Gastrocnemius medialis (tissue), 4 donors: ENCODE results near the gene CRYL1. TPM values are rescaled to one million over a fixed set of nuclear protein-coding genes. Genes with fewer than 3 reads are reported as not detected.

Experiments used
- ATAC-seq, 2 donors: fragments of 150-250 bp; one replicate each; pipeline ENCODE4 v1.9.1; 2016
- DNase-seq, 2 donors: peaks; one replicate each; pipeline ENCODE4 v3.0.0-alpha.2; 2019
- H3K27ac ChIP-seq, 4 donors: fragments of 200-600 bp; sonication (generic); 1 replicate in 1 of 4; 2 replicates in 3 of 4; pipeline ENCODE4 v1.5.1; 2016 to 2018; ENCODE audit warnings: mild to moderate bottlenecking in 2 of 4, moderate library complexity in 1 of 4
- H3K27me3 ChIP-seq, 3 donors: fragments of 200-600 bp; sonication (generic) in 2 of 3; 1 replicate in 1 of 3; 2 replicates in 2 of 3; pipeline versions ENCODE4 v1.5.1 to v1.6.0; 2016 to 2019; ENCODE audit warnings: mild to moderate bottlenecking in 1 of 3, moderate library complexity in 1 of 3
- H3K36me3 ChIP-seq, 2 donors: fragments of 200-600 bp; sonication (generic) in 1 of 2; one replicate each; pipeline ENCODE4 v1.5.1; 2017 to 2018
- H3K4me1 ChIP-seq, 2 donors: fragments of 200-600 bp; sonication (generic) in 1 of 2; one replicate each; pipeline ENCODE4 v1.5.1; 2016 to 2017; ENCODE audit warnings: mild to moderate bottlenecking in 2 of 2
- H3K4me3 ChIP-seq, 4 donors: fragments of 200-600 bp; sonication (generic) in 3 of 4; 1 replicate in 1 of 4; 2 replicates in 3 of 4; pipeline ENCODE4 v1.5.1; 2016 to 2019; ENCODE audit warnings: mild to moderate bottlenecking in 2 of 4
- H3K9me3 ChIP-seq, 3 donors: fragments of 200-600 bp; sonication (generic) in 2 of 3; 1 replicate in 1 of 3; 2 replicates in 2 of 3; pipeline ENCODE4 v1.5.1; 2016 to 2019
- POLR2A ChIP-seq, 2 donors: fragments of 450-650 bp; IDR thresholded peaks; one replicate each; pipeline ENCODE4 v1.6.1; 2017; ENCODE audit warnings: antibody characterized with exemption in 2 of 2, mild to moderate bottlenecking in 2 of 2, moderate library complexity in 2 of 2
- in situ Hi-C, 4 donors: fragments of 200-750 bp; cut with MboI; loops; one replicate each; pipeline versions ENCODE4 v1.15.0 to v1.8.0; 2017; ENCODE audit warnings: low sequenced_read_pairs in 4 of 4
- intact Hi-C: fragments of 100-400 bp; cut with DNase I; formaldehyde crosslinking; loops from one replicate; pipeline ENCODE4 v1.15.1; 2023; ENCODE audit warnings: low total_unique reads
- total RNA-seq, 4 donors: library from RNA; depleted of rRNA; stranded (reverse); fragments of >200 nt; gene quantifications; one replicate each; pipeline versions ENCODE4 v1.1.0 to v1.2.3, GENCODE V29; 2016
- TF ChIP-seq, protein P1 (sequence below), 5 experiments: fragments of 450-650 bp in 3 of 5; fragments of 200-600 bp in 2 of 5; sonication (generic) in 2 of 5; IDR thresholded peaks in 4 of 5; conservative IDR thresholded peaks in 1 of 5; 1 replicate in 4 of 5; 2 replicates in 1 of 5; pipeline ENCODE4 v1.5.1; 2016 to 2019; ENCODE audit warnings: antibody characterized with exemption in 5 of 5, mild to moderate bottlenecking in 3 of 5, moderate library complexity in 3 of 5

Gene CRYL1
- total RNA-seq, 4 donors from 2014 or later = 11.0 to 17.4 (median 15.7) TPM

DNA sequence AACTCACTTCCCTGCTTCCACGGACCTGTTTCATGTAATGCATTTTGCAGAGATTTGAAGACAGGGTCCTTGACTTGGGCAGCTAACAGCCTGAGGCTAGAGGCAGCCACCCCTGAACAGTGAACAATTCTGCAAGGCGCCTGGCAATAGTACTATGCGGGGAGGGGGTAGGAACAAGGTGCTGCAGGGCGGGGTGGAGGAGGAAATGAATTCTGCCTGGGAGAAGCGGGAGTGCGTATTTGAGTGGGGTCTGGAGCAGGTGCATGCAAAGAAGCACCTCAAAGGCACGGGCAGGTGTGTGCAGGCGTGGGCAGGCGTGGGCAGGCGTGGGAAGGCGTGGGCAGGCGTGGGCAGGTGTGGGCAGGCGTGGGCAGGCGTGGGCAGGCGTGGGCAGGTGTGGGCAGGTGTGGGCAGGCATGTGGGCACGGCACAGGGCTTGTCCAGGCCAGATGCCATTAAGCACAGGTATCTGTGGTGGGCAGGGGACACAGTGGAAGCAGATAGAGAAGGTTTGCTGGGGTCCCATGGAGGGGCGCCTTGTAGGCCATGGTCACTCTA, 163.1 kb downstream of the CRYL1 start:
- Histone ChIP-seq H3K27ac (no peak overlapping the region), H3K4me1 (no peaks in the 10 kb centered on the region), H3K27me3 (no peaks in the 10 kb centered on the region), H3K36me3 (no peaks in the 10 kb centered on the region), H3K4me3 (no peak overlapping the region), H3K9me3 (no peaks in the 10 kb centered on the region)
- TF ChIP-seq, protein P1, sequence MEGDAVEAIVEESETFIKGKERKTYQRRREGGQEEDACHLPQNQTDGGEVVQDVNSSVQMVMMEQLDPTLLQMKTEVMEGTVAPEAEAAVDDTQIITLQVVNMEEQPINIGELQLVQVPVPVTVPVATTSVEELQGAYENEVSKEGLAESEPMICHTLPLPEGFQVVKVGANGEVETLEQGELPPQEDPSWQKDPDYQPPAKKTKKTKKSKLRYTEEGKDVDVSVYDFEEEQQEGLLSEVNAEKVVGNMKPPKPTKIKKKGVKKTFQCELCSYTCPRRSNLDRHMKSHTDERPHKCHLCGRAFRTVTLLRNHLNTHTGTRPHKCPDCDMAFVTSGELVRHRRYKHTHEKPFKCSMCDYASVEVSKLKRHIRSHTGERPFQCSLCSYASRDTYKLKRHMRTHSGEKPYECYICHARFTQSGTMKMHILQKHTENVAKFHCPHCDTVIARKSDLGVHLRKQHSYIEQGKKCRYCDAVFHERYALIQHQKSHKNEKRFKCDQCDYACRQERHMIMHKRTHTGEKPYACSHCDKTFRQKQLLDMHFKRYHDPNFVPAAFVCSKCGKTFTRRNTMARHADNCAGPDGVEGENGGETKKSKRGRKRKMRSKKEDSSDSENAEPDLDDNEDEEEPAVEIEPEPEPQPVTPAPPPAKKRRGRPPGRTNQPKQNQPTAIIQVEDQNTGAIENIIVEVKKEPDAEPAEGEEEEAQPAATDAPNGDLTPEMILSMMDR (IDR thresholded peaks at IDR 0.05 in 4 of 5, conservative IDR thresholded peaks at IDR 0.05 in 1 of 5) = no peak
- TF ChIP-seq POLR2A (IDR thresholded peaks at IDR 0.05) = no peak
- no peak for DNase-seq
- intact Hi-C loops = no loop called here
- in situ Hi-C loops = no loop called here
- no peak for ATAC-seq

DNA sequence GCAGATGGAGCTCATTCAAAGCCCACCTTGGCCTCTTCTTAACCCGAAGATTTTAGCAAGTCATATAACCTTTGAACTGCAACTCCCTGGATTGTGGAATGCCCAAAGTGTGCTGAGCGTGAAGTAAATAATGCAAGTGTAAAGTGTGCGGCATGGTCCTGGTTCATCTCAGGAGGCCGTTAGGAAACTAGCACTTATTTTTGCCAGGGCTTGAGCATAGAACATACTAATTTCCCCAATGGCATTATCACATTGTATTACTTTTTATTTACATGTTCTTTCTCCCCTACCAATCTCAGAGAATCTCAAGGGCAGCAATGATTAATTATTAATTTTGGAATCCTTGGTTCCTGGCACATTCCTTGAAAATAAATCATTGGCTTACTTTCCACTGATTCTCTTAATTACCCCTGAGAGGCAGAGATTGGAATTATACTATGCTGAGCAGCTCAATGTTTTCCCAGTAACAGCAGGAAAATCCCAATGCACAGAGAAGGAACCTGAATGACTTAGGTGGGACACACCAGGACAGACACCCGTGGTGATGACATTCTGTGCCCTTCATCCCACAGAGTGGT, 164.7 kb downstream of the CRYL1 start:
- intact Hi-C loops = no loop called here
- no peaks in the 10 kb centered on the region for H3K9me3 ChIP-seq
- no peak overlapping the region for H3K27ac ChIP-seq
- no peaks in the 10 kb centered on the region for H3K27me3 ChIP-seq
- TF ChIP-seq, protein P1 (IDR thresholded peaks at IDR 0.05 in 4 of 5, conservative IDR thresholded peaks at IDR 0.05 in 1 of 5) = no peak
- no peak for TF ChIP-seq POLR2A (IDR thresholded peaks at IDR 0.05)
- no peaks in the 10 kb centered on the region for H3K36me3 ChIP-seq
- in situ Hi-C loops = no loop called here
- ATAC-seq (no peak), DNase-seq (no peak)
- no peaks in the 10 kb centered on the region for H3K4me1 ChIP-seq
- H3K4me3 ChIP-seq = no peak overlapping the region

DNA sequence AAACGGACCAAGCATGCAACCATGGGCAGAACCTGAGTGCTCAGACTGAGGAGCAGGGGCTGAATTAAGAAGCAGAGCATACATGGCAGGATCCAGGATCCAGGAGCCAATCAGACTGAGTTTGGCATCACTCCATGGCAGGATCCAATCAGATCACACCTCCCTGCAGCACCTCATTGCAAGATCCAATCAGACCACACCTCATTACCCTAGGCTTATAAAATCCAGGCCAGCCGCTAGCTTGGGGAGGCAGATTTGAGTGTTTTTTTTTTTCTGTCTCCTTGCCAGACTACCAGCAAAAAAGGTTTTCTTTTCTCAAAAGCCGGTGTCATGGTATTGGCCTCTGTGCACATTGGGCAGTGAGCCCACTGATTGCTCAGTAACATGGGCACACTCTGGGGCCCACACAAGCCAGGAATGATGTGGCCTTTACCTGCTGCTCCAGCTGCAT, 165.6 kb downstream of the CRYL1 start:
- Histone ChIP-seq H3K27ac (no peak overlapping the region), H3K4me3 (no peak overlapping the region), H3K4me1 (no peaks in the 10 kb centered on the region), H3K9me3 (no peaks in the 10 kb centered on the region), H3K36me3 (no peaks in the 10 kb centered on the region), H3K27me3 (no peaks in the 10 kb centered on the region)
- TF ChIP-seq POLR2A (IDR thresholded peaks at IDR 0.05) = no peak
- TF ChIP-seq, protein P1 (IDR thresholded peaks at IDR 0.05 in 4 of 5, conservative IDR thresholded peaks at IDR 0.05 in 1 of 5) = no peak
- no peak for DNase-seq
- no peak for ATAC-seq
- intact Hi-C loops = no loop called here
- in situ Hi-C loops = no loop called here

DNA sequence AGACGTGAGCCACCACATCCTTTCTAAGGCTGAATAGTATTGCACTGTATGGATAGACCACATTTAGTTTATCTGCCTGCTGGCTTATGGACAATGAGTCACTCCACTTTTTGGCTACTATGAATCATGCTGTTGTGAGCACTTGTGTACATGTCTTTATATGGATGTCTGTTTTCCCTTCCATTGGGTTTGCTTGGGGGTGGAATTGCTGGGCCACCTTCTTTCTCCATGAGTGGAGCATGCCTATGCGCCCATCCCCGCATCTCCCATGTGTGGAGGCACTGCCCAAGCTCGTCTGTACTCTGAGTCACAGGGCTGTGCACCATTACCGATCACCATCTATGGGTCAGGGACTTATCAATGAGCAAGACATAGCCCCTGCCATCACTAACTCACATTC, 166.3 kb downstream of the CRYL1 start:
- TF ChIP-seq, protein P1 (IDR thresholded peaks at IDR 0.05 in 4 of 5, conservative IDR thresholded peaks at IDR 0.05 in 1 of 5) = no peak
- TF ChIP-seq POLR2A (IDR thresholded peaks at IDR 0.05) = no peak
- Histone ChIP-seq H3K27me3 (no peaks in the 10 kb centered on the region), H3K27ac (no peak overlapping the region), H3K36me3 (no peaks in the 10 kb centered on the region), H3K4me1 (no peaks in the 10 kb centered on the region), H3K4me3 (no peak overlapping the region), H3K9me3 (no peaks in the 10 kb centered on the region)
- ATAC-seq (no peak), DNase-seq (no peak)
- in situ Hi-C loops (no loop called here), intact Hi-C loops (no loop called here)

DNA sequence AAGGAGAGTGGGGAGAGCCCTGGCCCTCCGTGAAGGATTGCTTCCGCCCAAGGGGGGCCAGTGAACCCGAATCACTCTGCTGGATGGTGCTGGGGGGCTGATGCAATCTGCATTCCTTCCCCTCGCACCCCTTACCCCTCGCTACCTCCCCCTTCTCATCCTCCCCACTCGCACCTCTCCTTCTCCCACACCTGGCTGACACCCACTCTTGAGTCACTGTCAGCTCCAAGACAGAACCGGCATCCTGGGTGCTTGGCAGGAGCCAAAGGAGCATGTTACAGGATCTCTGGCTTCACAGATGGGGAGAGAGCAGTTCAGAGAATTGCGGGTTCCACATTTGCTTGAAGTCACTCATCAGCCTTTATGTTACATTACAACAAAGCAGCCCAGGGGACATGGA, 167.6 kb downstream of the CRYL1 start:
- no peaks in the 10 kb centered on the region for H3K4me1 ChIP-seq
- intact Hi-C loops = no loop called here
- in situ Hi-C loops = no loop called here

More for the DNA sequence above, 167.6 kb downstream of the CRYL1 start:
- DNase-seq (no peak), ATAC-seq (no peak)
- TF ChIP-seq, protein P1 (IDR thresholded peaks at IDR 0.05 in 4 of 5, conservative IDR thresholded peaks at IDR 0.05 in 1 of 5) = no peak
- no peak for TF ChIP-seq POLR2A (IDR thresholded peaks at IDR 0.05)
- Histone ChIP-seq H3K36me3 (no peaks in the 10 kb centered on the region), H3K27ac (no peak overlapping the region), H3K4me3 (no peak overlapping the region), H3K9me3 (no peaks in the 10 kb centered on the region), H3K27me3 (no peaks in the 10 kb centered on the region)
